ENCODE measurements around the gene POU5F2. TPM values are rescaled to one million over a fixed set of nuclear protein-coding genes. Genes with fewer than 3 reads are reported as not detected.

Gene POU5F2
- polyA plus RNA-seq, 2 of the 4 experiments (the other 2 are of a cell fraction): 0.10 TPM; not detected in 1

DNA sequence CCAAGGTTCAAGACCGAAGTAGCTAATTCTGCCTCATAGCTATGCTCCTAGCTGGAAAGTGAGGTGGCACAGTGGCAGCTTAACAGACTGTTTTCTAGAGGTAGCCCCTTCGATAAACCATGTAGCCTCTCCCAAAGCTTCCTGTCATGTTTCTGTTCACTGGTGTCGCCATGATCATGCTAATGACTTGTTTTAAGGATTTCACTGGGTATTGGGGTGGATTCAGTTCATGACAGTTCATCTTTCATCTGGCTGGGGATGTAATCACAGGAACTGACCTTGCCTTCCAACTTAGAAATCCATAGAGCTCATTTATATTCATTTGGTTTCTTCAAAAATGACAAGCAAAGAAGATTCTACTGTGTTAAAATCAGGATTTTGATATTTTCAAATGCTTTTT lies 9.4 kb downstream of the POU5F2 start:
- DNase-seq (ENCODE audit: low read depth in 1 of 2, low spot score in 1 of 2): no peak
- Histone ChIP-seq H3K4me3 (no peak overlapping the region), H3K27ac (no peak overlapping the region), H3K4me2 (no peak overlapping the region), H3K4me1 (no peaks in the 10 kb centered on the region), H3K9me3 (no peaks in the 10 kb centered on the region)
- ChIA-PET POLR2A (no interaction called here), CTCF (interaction anchor here (0.6 kb wide), 1 partner anchor 100 kb away, joined by 3 read pairs; no protein-coding TSS in a partner anchor)
- FAIRE-seq: no peak
- WGBS (ENCODE audit: missing lambda C conversion rate): 76% methylated on average over 3 of the region's 3 CpGs
- TF ChIP-seq CEBPB (IDR thresholded peaks at IDR 0.05): no peak
- TF ChIP-seq POLR2A (IDR thresholded peaks at IDR 0.05; ENCODE audit: low read length): no peak
- TF ChIP-seq CHD4 (IDR thresholded peaks at IDR 0.05; ENCODE audit: borderline replicate concordance): no peak
- no peak for TF ChIP-seq JUNB (IDR thresholded peaks at IDR 0.05)
- TF ChIP-seq, protein P1, sequence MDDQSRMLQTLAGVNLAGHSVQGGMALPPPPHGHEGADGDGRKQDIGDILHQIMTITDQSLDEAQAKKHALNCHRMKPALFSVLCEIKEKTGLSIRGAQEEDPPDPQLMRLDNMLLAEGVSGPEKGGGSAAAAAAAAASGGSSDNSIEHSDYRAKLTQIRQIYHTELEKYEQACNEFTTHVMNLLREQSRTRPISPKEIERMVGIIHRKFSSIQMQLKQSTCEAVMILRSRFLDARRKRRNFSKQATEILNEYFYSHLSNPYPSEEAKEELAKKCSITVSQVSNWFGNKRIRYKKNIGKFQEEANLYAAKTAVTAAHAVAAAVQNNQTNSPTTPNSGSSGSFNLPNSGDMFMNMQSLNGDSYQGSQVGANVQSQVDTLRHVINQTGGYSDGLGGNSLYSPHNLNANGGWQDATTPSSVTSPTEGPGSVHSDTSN (IDR thresholded peaks at IDR 0.05): no peak
- TF ChIP-seq RARB (CRISPR knock-in tag; IDR thresholded peaks at IDR 0.05): no peak
- no peak for TF ChIP-seq CBX8 (IDR thresholded peaks at IDR 0.05)
- no peak for TF ChIP-seq POLR2AphosphoS2 (conservative IDR thresholded peaks at IDR 0.05; ENCODE audit: low read length)
- TF ChIP-seq MAZ (IDR thresholded peaks at IDR 0.05; ENCODE audit: borderline replicate concordance, low read depth, low read length): no peak
- TF ChIP-seq HDAC2 (IDR thresholded peaks at IDR 0.05): no peak
- no peak for TF ChIP-seq NFE2L2 (conservative IDR thresholded peaks at IDR 0.05; ENCODE audit: low read length)
- no peak for TF ChIP-seq HOXA7 (CRISPR knock-in tag; IDR thresholded peaks at IDR 0.05)
- TF ChIP-seq, protein P2, sequence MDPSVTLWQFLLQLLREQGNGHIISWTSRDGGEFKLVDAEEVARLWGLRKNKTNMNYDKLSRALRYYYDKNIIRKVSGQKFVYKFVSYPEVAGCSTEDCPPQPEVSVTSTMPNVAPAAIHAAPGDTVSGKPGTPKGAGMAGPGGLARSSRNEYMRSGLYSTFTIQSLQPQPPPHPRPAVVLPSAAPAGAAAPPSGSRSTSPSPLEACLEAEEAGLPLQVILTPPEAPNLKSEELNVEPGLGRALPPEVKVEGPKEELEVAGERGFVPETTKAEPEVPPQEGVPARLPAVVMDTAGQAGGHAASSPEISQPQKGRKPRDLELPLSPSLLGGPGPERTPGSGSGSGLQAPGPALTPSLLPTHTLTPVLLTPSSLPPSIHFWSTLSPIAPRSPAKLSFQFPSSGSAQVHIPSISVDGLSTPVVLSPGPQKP (IDR thresholded peaks at IDR 0.05; ENCODE audit: low read depth, low read length): no peak
- no peak for TF ChIP-seq RFX5 (IDR thresholded peaks at IDR 0.05)
- no peak for TF ChIP-seq HOXB5 (CRISPR knock-in tag; IDR thresholded peaks at IDR 0.05)
- no peak for ATAC-seq

DNA sequence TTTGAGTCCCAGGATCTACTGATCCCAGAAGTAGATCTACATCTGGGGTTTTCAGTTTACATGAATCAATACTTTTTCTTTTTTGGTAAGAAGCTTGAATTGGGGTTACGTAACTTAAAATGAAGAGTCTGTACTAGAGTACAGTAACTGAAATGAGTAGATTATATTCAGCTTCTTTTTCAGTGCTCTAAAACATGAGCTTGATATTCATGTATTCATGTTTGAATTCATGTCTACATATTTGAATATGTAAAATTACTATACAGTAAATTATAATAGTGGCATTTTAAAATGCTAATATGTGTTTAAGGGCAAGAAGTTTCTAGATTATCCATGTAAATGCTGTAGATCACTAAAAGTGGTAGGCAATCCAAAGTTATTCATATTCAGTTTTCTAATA lies 14.8 kb downstream of the POU5F2 start:
- no peak for DNase-seq (ENCODE audit: low read depth in 1 of 2, low spot score in 1 of 2)
- Histone ChIP-seq H3K27ac (no peak overlapping the region), H3K4me1 (peaks cover 3% of the 10 kb centered on the region; the same call in 1 of the 3 replicates), H3K4me3 (no peak overlapping the region), H3K9me3 (no peaks in the 10 kb centered on the region), H3K4me2 (no peak overlapping the region)
- TF ChIP-seq, protein P1 (IDR thresholded peaks at IDR 0.05): no peak
- no peak for TF ChIP-seq RFX5 (IDR thresholded peaks at IDR 0.05)
- TF ChIP-seq, protein P2 (IDR thresholded peaks at IDR 0.05; ENCODE audit: low read depth, low read length): no peak
- no peak for TF ChIP-seq NR3C1 (IDR thresholded peaks at IDR 0.05)
- TF ChIP-seq EHF (CRISPR knock-in tag; IDR thresholded peaks at IDR 0.05): no peak
- TF ChIP-seq CEBPB (IDR thresholded peaks at IDR 0.05): no peak
- no peak for TF ChIP-seq CBX8 (IDR thresholded peaks at IDR 0.05)
- TF ChIP-seq PHF8 (IDR thresholded peaks at IDR 0.05; ENCODE audit: borderline replicate concordance, low read depth): no peak
- TF ChIP-seq KDM5A (IDR thresholded peaks at IDR 0.05): no peak
- TF ChIP-seq FOXS1 (CRISPR knock-in tag; IDR thresholded peaks at IDR 0.05): no peak
- TF ChIP-seq ZSCAN20 (CRISPR knock-in tag; IDR thresholded peaks at IDR 0.05): no peak
- TF ChIP-seq, protein P3, sequence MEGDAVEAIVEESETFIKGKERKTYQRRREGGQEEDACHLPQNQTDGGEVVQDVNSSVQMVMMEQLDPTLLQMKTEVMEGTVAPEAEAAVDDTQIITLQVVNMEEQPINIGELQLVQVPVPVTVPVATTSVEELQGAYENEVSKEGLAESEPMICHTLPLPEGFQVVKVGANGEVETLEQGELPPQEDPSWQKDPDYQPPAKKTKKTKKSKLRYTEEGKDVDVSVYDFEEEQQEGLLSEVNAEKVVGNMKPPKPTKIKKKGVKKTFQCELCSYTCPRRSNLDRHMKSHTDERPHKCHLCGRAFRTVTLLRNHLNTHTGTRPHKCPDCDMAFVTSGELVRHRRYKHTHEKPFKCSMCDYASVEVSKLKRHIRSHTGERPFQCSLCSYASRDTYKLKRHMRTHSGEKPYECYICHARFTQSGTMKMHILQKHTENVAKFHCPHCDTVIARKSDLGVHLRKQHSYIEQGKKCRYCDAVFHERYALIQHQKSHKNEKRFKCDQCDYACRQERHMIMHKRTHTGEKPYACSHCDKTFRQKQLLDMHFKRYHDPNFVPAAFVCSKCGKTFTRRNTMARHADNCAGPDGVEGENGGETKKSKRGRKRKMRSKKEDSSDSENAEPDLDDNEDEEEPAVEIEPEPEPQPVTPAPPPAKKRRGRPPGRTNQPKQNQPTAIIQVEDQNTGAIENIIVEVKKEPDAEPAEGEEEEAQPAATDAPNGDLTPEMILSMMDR (IDR thresholded peaks at IDR 0.05): no peak
- no peak for TF ChIP-seq SMC3 (IDR thresholded peaks at IDR 0.05)
- 96% methylated on average over 1 of the region's 1 CpG for WGBS (ENCODE audit: missing lambda C conversion rate)
- CTCF ChIA-PET: no interaction called here
- no peak for FAIRE-seq
- POLR2A ChIA-PET: no interaction called here
- ATAC-seq: no peak
